HepG2 (cell line): ENCODE measurements around the gene ARPC1B. TPM values are rescaled to one million over a fixed set of nuclear protein-coding genes. Genes with fewer than 3 reads are reported as not detected.

ENCODE experiments used
- ARID3A ChIP-seq: IDR thresholded peaks from 2 replicates; pipeline ENCODE4 v1.6.1; 2012; ENCODE audit warnings: low read depth, low read length, improper control_type of control experiment
- CBX2 ChIP-seq, 2 experiments: fragments of 200-600 bp in 1 of 2; sonication (generic); formaldehyde crosslinking in 1 of 2; IDR thresholded peaks; 2 replicates each; pipeline versions ENCODE4 v1.7.0 to v1.8.1; 2018 to 2022; ENCODE audit warnings: low read depth in 2 of 2, low read length in 1 of 2, mild to moderate bottlenecking in 1 of 2, missing genetic modification reagents in 1 of 2
- CBX5 ChIP-seq: sonication (generic); formaldehyde crosslinking; IDR thresholded peaks from 2 replicates; pipeline ENCODE4 v1.4.0; 2020; ENCODE audit warnings: missing genetic modification reagents, borderline replicate concordance
- CC2D1A ChIP-seq: sonication (generic); formaldehyde crosslinking; IDR thresholded peaks from 2 replicates; pipeline ENCODE4 v1.8.1; 2023; ENCODE audit warnings: mild to moderate bottlenecking, missing genetic modification reagents
- DBP ChIP-seq: sonication (generic); formaldehyde crosslinking; IDR thresholded peaks from 2 replicates; pipeline ENCODE4 v1.4.0; 2020; ENCODE audit warnings: missing genetic modification reagents; ENCODE audit errors: not compliant biosample characterization
- ESRRA ChIP-seq: sonication (generic); formaldehyde crosslinking; IDR thresholded peaks from 2 replicates; pipeline ENCODE4 v1.5.1; 2020; ENCODE audit warnings: mild to moderate bottlenecking, low read depth, missing genetic modification reagents
- HDAC6 ChIP-seq: fragments of 200-600 bp; sonication (generic); IDR thresholded peaks from 2 replicates; pipeline ENCODE4 v1.7.0; 2017; ENCODE audit warnings: mild to moderate bottlenecking, antibody characterized with exemption, low read length, low read depth
- MIER2 ChIP-seq: IDR thresholded peaks from 2 replicates; pipeline ENCODE4 v1.6.1; 2016; ENCODE audit warnings: missing biosample characterization, missing genetic modification reagents
- MTA1 ChIP-seq: sonication (generic); formaldehyde crosslinking; IDR thresholded peaks from 2 replicates; pipeline ENCODE4 v1.4.0; 2020; ENCODE audit warnings: missing genetic modification reagents, mild to moderate bottlenecking, borderline replicate concordance
- MYC ChIP-seq: sonication (generic); formaldehyde crosslinking; IDR thresholded peaks from 2 replicates; pipeline ENCODE4 v1.9.0; 2021; ENCODE audit warnings: missing genetic modification reagents, borderline replicate concordance
- NPAS2 ChIP-seq: sonication (generic); formaldehyde crosslinking; IDR thresholded peaks from 2 replicates; pipeline ENCODE4 v1.8.0; 2022; ENCODE audit warnings: mild to moderate bottlenecking, missing genetic modification reagents, borderline replicate concordance
- SNAPC2 ChIP-seq: sonication (generic); formaldehyde crosslinking; IDR thresholded peaks from 2 replicates; pipeline ENCODE4 v1.8.1; 2022; ENCODE audit warnings: mild to moderate bottlenecking, missing genetic modification reagents
- SP140L ChIP-seq: sonication (generic); formaldehyde crosslinking; IDR thresholded peaks from 2 replicates; pipeline ENCODE4 v1.4.0; 2020; ENCODE audit warnings: missing genetic modification reagents, borderline replicate concordance
- TIGD3 ChIP-seq: sonication (generic); formaldehyde crosslinking; IDR thresholded peaks from 2 replicates; pipeline ENCODE4 v1.5.1; 2020; ENCODE audit warnings: mild to moderate bottlenecking, missing genetic modification reagents, borderline replicate concordance
- ZKSCAN1 ChIP-seq: fragments of 150-350 bp; IDR thresholded peaks from 2 replicates; pipeline ENCODE4 v1.6.1; 2014; ENCODE audit warnings: low read length
- ZNF383 ChIP-seq: sonication (generic); formaldehyde crosslinking; IDR thresholded peaks from 2 replicates; pipeline ENCODE4 v1.4.0; 2020; ENCODE audit warnings: missing genetic modification reagents, mild to moderate bottlenecking, borderline replicate concordance
- polyA plus RNA-seq, 8 experiments: library from polyadenylated mRNA; depleted of rRNA in 3 of 8; stranded (reverse) in 7 of 8; unstranded in 1 of 8; fragments of >200 nt; fragmentation: Illumina TruSeq in 4 of 8; extraction: Trizol in 4 of 8; gene quantifications; 2 replicates each; pipeline versions ENCODE4 v1.2.1 to v1.2.3, GENCODE V29; 2011 to 2016; ENCODE audit warnings: low read depth in 4 of 8, missing spikeins in 1 of 8, mixed read lengths in 1 of 8; ENCODE audit not compliant: insufficient read depth in 1 of 8
- total RNA-seq, 5 experiments: library from RNA; depleted of rRNA; stranded (reverse); fragments of >200 nt; fragmentation: Illumina TruSeq; extraction: Trizol; gene quantifications; 2 replicates each; pipeline ENCODE4 v1.2.3, GENCODE V29; 2016; ENCODE audit warnings: low read depth in 1 of 5
- TF ChIP-seq, protein P1 (sequence below): IDR thresholded peaks from 2 replicates; pipeline ENCODE4 v1.6.1; 2016
- TF ChIP-seq, protein P2 (sequence below): sonication (generic); formaldehyde crosslinking; IDR thresholded peaks from 2 replicates; pipeline ENCODE4 v1.8.0; 2022; ENCODE audit warnings: mild to moderate bottlenecking, missing genetic modification reagents, moderate library complexity
- TF ChIP-seq, protein P3 (sequence below): sonication (generic); formaldehyde crosslinking; IDR thresholded peaks from 2 replicates; pipeline ENCODE4 v1.4.0; 2020; ENCODE audit warnings: missing genetic modification reagents
- TF ChIP-seq, protein P4 (sequence below): sonication (generic); formaldehyde crosslinking; conservative IDR thresholded peaks from 2 replicates; pipeline ENCODE4 v1.4.0; 2020; ENCODE audit warnings: missing genetic modification reagents

Gene ARPC1B
- total and polyA plus RNA-seq, 2 of the 13 experiments (the other 11 are each of a cell fraction or from before 2014, with no cell fraction given): 72.9 to 89.1 TPM

DNA sequence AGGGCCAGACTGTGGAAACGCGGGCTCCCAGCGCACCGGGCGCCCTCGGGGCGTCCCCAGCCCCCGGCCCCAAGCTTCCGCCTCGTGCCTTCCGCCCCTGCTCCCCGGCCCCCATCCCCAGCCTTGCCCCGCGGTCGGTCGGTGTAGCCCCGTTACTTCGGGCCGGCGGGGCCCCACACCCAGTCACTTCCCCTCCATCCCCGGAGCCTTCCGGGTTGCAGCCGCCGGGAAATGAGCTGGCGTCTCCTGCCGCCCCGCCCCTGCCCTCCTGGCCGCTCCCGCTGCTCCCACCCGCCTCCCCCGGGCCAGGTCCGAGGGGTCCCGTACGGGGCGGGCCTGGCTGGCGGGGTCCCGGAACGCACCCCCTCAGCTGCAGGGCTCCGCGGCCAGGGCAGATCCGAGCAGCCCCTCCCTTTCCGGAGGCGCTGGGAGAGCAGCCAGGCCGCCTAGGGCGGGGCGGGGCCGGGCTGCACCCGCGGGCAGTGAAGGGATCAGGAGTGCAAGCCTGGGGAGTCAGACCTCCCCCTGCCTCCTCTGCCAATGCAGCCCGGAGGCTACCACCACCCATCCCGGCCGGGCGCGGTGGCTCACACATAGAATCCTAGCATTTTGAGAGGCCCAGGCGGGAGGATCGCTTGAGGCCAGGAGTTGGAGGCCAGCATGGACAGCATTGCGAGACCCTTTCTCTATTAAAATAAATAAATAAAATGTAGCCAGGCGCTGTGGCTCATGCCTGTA lies 709 bp downstream of the ARPC1B start (continued):
- TF ChIP-seq, protein P1, sequence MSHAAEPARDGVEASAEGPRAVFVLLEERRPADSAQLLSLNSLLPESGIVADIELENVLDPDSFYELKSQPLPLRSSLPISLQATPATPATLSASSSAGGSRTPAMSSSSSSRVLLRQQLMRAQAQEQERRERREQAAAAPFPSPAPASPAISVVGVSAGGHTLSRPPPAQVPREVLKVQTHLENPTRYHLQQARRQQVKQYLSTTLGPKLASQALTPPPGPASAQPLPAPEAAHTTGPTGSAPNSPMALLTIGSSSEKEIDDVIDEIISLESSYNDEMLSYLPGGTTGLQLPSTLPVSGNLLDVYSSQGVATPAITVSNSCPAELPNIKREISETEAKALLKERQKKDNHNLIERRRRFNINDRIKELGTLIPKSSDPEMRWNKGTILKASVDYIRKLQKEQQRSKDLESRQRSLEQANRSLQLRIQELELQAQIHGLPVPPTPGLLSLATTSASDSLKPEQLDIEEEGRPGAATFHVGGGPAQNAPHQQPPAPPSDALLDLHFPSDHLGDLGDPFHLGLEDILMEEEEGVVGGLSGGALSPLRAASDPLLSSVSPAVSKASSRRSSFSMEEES (CRISPR knock-in tag): no peak
- no peak for TF ChIP-seq MIER2 (CRISPR knock-in tag)
- no peak for TF ChIP-seq CBX5 (CRISPR knock-in tag)
- TF ChIP-seq, protein P2, sequence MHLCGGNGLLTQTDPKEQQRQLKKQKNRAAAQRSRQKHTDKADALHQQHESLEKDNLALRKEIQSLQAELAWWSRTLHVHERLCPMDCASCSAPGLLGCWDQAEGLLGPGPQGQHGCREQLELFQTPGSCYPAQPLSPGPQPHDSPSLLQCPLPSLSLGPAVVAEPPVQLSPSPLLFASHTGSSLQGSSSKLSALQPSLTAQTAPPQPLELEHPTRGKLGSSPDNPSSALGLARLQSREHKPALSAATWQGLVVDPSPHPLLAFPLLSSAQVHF (CRISPR knock-in tag): no peak
- TF ChIP-seq SNAPC2 (CRISPR knock-in tag): no peak
- TF ChIP-seq SP140L (CRISPR knock-in tag): no peak
- TF ChIP-seq ZNF383 (CRISPR knock-in tag): no peak
- TF ChIP-seq ZKSCAN1: no peak
- TF ChIP-seq CBX2 (IDR thresholded peaks at IDR 0.05; ENCODE audit: low read depth, low read length): no peak
- no peak for TF ChIP-seq CBX2 (CRISPR knock-in tag; IDR thresholded peaks at IDR 0.05; ENCODE audit: low read depth)
- no peak for TF ChIP-seq NPAS2 (CRISPR knock-in tag)
- TF ChIP-seq TIGD3 (CRISPR knock-in tag): no peak
- no peak for TF ChIP-seq DBP
- no peak for TF ChIP-seq HDAC6
- no peak for TF ChIP-seq ESRRA (CRISPR knock-in tag)
- TF ChIP-seq, protein P3, sequence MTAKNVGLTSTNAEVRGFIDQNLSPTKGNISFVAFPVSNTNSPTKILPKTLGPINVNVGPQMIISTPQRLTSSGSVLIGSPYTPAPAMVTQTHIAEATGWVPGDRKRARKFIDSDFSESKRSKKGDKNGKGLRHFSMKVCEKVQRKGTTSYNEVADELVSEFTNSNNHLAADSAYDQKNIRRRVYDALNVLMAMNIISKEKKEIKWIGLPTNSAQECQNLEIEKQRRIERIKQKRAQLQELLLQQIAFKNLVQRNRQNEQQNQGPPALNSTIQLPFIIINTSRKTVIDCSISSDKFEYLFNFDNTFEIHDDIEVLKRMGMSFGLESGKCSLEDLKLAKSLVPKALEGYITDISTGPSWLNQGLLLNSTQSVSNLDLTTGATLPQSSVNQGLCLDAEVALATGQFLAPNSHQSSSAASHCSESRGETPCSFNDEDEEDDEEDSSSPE (CRISPR knock-in tag): peak; percentile 40; the same call in 1 of the 2 replicates
- no peak for TF ChIP-seq MTA1 (CRISPR knock-in tag)
- TF ChIP-seq, protein P4, sequence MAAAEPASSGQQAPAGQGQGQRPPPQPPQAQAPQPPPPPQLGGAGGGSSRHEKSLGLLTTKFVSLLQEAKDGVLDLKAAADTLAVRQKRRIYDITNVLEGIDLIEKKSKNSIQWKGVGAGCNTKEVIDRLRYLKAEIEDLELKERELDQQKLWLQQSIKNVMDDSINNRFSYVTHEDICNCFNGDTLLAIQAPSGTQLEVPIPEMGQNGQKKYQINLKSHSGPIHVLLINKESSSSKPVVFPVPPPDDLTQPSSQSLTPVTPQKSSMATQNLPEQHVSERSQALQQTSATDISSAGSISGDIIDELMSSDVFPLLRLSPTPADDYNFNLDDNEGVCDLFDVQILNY (CRISPR knock-in tag): no peak
- TF ChIP-seq ARID3A: no peak
- TF ChIP-seq MYC (CRISPR knock-in tag): peak; percentile 27; the same call in 1 of the 2 replicates
- no peak for TF ChIP-seq CC2D1A (CRISPR knock-in tag)
